Mucosa of descending colon (tissue), 3 donors: ENCODE data around the gene LRRC1. TPM values are rescaled to one million over a fixed set of nuclear protein-coding genes. Genes with fewer than 3 reads are reported as not detected.
A peak's percentile ranks its signal among the peaks of the same experiment; 100 is the strongest.

Source experiments
- ATAC-seq: fragments of 200-7000 bp; cut with Tn5 transposase; one replicate; pipeline ENCODE4 v1.9.1; 2020; ENCODE audit warnings: mild to moderate bottlenecking, moderate library complexity
- DNase-seq, 3 donors: peaks; one replicate each; pipeline ENCODE4 v3.0.0-alpha.2; 2020
- H3K36me3 ChIP-seq: fragments of 200-600 bp; one replicate; pipeline ENCODE4 v1.8.0; 2021; ENCODE audit warnings: low read depth, mild to moderate bottlenecking
- H3K4me1 ChIP-seq: fragments of 200-600 bp; one replicate; pipeline ENCODE4 v1.8.0; 2021; ENCODE audit warnings: low read depth, mild to moderate bottlenecking
- H3K4me3 ChIP-seq: fragments of 200-600 bp; one replicate; pipeline ENCODE4 v1.8.0; 2021; ENCODE audit warnings: mild to moderate bottlenecking
- H3K9me3 ChIP-seq: fragments of 200-600 bp; one replicate; pipeline ENCODE4 v1.8.0; 2021; ENCODE audit warnings: mild to moderate bottlenecking
- CTCF ChIP-seq: fragments of 200-600 bp; IDR thresholded peaks from one replicate; pipeline ENCODE4 v1.8.0; 2022; ENCODE audit warnings: antibody characterized with exemption, mild to moderate bottlenecking
- intact Hi-C, 2 donors: fragments of 100-400 bp; cut with DNase I in 1 of 2; cut with micrococcal nuclease in 1 of 2; formaldehyde crosslinking; loops; one replicate each; pipeline versions ENCODE4 v1.11.0 to v1.11.1; 2022; cut with DNase I, micrococcal nuclease
- long read RNA-seq, 2 donors: library from polyadenylated mRNA; unstranded; transcript quantifications; one replicate each; pipeline ENCODE4 v2.0.0, GENCODE V29; 2019 to 2021
- total RNA-seq, 3 donors: library from RNA; stranded (reverse); fragmentation: NEBNext Ultra II Directional in 2 of 3; extraction: Animal tissue kit (Norgen Biotek cat#: 25700) in 2 of 3; gene quantifications; one replicate each; pipeline versions ENCODE4 v1.2.1 to v1.2.4, GENCODE V29; 2021 to 2023
- donor health status: DM: no; HTN: no; CAD: no; lungs with moderate emphysema.
- donor health status: DM: no; HTN: no; CAD: no.
- donor health status: DM: no; HTN: yes; CAD: no.

LRRC1 gene
- total RNA-seq: 100 to 1,000 TPM in 1 of 3 donors, 10 to 100 TPM in 2; 57.7 to 105 (median 89.4) TPM
- long read RNA-seq, donor 1, transcript LRRC1-202 (14 exons, 3,180 nt): major isoform, 103 of 148 reads
- long read RNA-seq, donor 1, partial matches to known transcripts: 16 of 148 reads
- long read RNA-seq, donor 1, other reads (novel, unspliced or antisense): 28 of 148 reads
- long read RNA-seq, donor 2, transcript LRRC1-202 (14 exons, 3,180 nt): major isoform, 18 of 31 reads
- long read RNA-seq, donor 2, partial matches to known transcripts: 5 of 31 reads
- long read RNA-seq, donor 2, other reads (novel, unspliced or antisense): 6 of 31 reads

GRCh38 chr6:53794720-53795339 lies at the start of gene LRRC1:
TSS of gene LRRC1 (plus strand) at chr6:53795005. CDS start at chr6:53795257, 252 bp downstream.
- ATAC-seq (peak; percentile 85), DNase-seq (peak; percentile 93 to 97 (median 95))
- Histone ChIP-seq H3K36me3 (no peaks in the 10 kb centered on the region), H3K4me1 (peaks cover 11% of the 10 kb centered on the region), H3K9me3 (peaks cover 2% of the 10 kb centered on the region), H3K4me3 (peak within 1 kb of the TSS; percentile 88)
- no peak for TF ChIP-seq CTCF
- intact Hi-C loops: loop anchor here (5.0 to 10.0 kb wide), 2 partner anchors 160 to 162 kb away; no protein-coding TSS in a partner anchor

GRCh38 chr6:53746442-53747103 lies 48.2 kb upstream of the LRRC1 start:
- Histone ChIP-seq H3K9me3 (no peaks in the 10 kb centered on the region), H3K4me3 (no peak overlapping the region), H3K36me3 (no peaks in the 10 kb centered on the region), H3K4me1 (no peaks in the 10 kb centered on the region)
- no peak for DNase-seq
- intact Hi-C loops: no loop called here
- no peak for ATAC-seq
- TF ChIP-seq CTCF: no peak

GRCh38 chr6:53750052-53750650 lies 44.7 kb upstream of the LRRC1 start:
- ATAC-seq (peak; percentile 40), DNase-seq (no peak)

GRCh38 chr6:53751417-53751816 lies 43.4 kb upstream of the LRRC1 start:
- H3K9me3 ChIP-seq: no peaks in the 10 kb centered on the region
- ATAC-seq (no peak), DNase-seq (no peak)
- no peaks in the 10 kb centered on the region for H3K36me3 ChIP-seq
- intact Hi-C loops: no loop called here
- no peak for TF ChIP-seq CTCF
- no peaks in the 10 kb centered on the region for H3K4me1 ChIP-seq
- no peak overlapping the region for H3K4me3 ChIP-seq

More at GRCh38 chr6:53750052-53750650, 44.7 kb upstream of the LRRC1 start:
- H3K9me3 ChIP-seq: no peaks in the 10 kb centered on the region
- H3K4me3 ChIP-seq: no peak overlapping the region
- no peaks in the 10 kb centered on the region for H3K4me1 ChIP-seq
- intact Hi-C loops: no loop called here
- TF ChIP-seq CTCF: no peak
- H3K36me3 ChIP-seq: no peaks in the 10 kb centered on the region

GRCh38 chr6:53752440-53752839 lies 42.4 kb upstream of the LRRC1 start:
- H3K36me3 ChIP-seq: no peaks in the 10 kb centered on the region
- no peak for ATAC-seq
- no peak overlapping the region for H3K4me3 ChIP-seq
- TF ChIP-seq CTCF: no peak
- no peaks in the 10 kb centered on the region for H3K4me1 ChIP-seq
- intact Hi-C loops: no loop called here
- no peaks in the 10 kb centered on the region for H3K9me3 ChIP-seq
- no peak for DNase-seq
